IPS-NIHi7 (cell line): ENCODE data around the gene CPNE5.

Experiments used
- DNase-seq: peaks from one replicate; pipeline ENCODE4 v3.0.0; 2012; ENCODE audit warnings: mixed read lengths; ENCODE audit errors: extremely low spot score

The CPNE5 gene

DNA sequence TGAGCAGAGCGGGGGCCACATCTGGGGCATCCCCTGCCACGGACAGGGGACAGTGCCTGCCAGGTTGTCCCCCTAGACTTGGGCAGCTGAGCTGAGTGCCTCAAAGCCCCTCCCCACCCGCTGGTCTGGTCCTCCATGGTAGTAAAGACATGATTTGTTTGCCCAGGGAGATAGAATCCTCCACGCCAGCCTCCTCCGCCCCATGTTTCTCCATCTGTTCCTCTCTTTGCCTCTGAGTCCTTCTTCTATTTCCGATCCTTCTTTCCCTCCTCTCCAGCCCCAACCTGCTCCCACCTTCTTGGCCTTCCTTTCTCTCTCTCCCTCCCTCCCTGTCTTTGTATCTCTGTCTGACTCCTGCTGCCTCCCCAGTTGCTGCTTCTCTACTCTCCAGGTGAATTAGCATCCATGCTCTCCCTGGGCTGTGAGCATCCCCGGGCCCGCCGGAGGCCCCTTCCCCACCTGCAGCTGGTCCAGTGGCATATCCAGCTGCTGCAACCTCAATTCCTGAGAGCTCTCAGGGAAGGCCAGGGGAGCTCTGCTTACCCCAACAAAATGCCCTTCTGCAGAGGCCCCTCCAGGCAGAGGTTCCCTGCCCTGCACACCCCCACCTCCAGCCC is 45.8 kb downstream of the CPNE5 start:
- no peak for DNase-seq

DNA sequence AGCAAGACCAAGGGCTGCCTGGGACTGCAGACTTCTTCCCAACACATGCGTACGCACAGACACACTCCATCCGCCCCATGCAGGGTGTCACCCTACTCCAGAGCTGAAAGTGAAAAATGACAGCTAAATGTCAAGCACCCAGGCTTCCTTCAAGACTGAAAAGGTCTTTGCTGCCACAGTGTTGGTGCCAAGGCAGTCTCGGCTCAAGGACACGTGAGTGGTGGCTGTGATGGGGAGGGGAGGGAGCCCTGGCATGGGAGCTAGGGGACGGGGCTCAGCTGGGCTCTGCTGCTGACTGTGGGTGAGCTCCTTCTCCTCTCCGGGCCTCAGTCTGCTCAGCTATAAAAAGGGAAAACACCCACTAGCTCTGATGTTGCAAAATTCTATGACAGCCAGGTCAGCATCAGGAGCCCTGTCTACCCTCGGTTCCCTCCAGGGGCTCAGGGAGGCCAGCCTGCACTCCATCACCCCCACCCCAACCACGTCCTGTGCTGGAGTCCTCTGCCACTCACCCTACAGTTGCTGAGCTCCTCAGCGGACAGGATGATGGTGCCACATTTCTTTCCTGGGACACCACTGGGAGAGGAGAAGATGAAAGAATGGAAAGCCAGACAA is 47.6 kb downstream of the CPNE5 start:
- DNase-seq, result no peak

DNA sequence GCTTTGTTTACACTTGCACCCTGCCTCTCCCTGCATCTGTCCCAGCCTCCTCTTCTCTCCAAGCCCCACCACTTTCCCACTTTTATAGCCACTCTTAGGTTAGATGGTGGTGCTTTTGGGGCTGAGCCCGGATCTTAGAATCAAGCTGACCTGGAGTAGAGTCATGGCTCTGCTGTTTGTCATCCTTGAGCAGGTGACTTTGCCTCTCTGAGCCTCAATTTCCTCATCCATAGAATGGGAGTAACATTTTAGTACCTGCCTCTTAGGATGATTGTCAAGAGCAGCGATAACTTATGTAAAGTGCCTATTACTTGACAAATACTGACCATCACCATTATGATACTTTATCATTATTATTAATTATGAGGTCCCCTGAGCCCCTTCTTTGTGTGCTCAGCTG is 48.2 kb downstream of the CPNE5 start:
- DNase-seq, result no peak

DNA sequence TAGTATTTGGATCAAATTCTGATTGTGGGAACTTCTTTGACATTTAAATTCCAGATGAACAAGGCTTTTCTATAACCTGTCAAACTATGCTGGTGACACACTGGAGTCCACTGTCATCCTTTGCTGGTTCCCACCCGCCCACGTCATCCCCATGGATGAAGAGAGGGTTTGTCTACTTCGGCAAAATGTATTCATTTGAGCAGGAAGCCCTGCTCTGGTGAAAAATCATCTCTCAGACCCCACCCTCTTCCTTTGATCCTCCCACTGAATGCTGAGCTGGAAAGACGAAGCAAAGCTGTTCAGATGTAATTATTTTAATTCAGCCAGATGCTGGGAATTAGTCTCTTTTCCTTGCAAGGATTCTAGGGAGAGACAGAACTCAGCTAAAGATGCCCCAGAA is 50.5 kb downstream of the CPNE5 start:
- DNase-seq, result no peak

DNA sequence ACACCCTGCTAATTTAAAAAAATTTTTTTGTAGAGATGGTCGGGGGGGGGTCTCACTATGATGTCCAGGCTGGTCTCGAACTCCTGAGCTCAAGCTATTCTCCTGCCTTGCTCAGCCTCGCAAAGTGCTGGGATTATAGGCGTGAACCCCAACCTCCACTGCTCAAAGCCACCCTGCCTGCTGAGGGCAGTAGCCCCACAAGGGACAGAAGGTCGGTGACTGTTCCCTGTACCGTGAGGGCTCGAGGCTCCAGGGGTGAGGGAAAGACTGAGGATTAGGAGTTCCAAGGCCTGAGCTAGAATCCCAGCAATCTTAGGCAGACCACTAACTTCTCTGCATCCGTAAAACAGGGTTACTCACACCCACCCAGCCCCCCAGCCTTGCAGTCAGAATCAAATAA is 51.1 kb downstream of the CPNE5 start:
- no peak for DNase-seq

DNA sequence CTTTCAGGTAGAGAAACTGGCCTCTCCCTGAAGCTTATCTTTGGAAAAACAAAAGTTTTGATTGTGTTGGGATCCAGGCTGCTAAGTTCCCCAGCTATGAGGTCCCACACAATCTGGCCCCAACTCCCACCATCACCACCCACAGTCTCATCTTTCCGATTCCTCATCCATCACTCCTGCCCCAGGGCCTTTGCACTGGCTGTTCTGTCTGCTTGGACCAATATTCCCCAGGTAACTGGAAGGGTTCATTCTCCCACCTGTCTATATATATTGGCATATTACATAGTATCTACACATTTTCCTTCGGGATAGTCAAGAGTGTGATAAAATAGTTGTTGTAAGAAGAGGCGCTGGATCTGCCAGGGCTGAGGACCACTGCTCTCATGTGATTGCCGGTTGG is 52.0 kb downstream of the CPNE5 start:
- DNase-seq, result no peak

DNA sequence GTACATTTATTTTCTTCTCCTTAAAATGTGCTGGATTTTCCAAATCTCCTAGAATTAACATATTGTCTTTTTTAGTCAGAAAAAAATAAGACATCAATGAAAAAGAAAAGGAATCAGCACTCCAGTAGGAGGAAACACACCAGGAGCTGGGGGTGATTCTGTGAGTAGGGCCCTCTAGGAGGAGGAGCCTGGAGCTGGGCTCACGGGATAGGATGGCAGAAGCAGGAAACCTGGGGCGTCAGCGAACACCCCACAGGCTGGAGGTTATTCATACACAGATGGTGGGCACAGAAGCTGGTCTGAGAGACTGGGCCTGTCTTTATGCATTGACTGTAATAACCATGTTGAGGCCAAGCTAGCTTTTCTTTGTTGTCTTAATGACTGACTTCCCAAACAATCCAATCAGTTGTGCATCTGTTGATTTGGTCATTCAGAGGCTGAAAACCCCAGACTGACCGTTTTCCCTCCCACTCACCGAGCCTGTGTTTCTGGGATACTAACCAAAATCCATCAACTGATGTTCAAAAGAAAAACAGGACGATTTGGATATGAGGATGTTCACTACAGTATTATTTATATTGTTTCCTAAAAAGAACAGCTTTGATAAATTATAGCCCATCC is 53.1 kb downstream of the CPNE5 start:
- peak; percentile 65 for DNase-seq

DNA sequence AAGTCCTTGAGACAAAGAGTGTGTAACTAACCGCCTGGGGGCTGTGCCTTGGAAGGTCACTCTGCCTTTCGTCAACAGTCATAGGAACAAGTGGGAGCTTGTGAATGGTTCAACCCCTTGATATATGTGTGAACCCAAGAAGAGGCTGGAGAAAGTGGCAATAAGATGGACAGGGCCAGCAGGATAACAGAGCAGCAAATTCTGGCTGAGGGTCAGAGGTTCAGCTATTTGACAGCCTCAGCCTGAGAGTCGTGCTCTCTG is 54.9 kb downstream of the CPNE5 start:
- no peak for DNase-seq

DNA sequence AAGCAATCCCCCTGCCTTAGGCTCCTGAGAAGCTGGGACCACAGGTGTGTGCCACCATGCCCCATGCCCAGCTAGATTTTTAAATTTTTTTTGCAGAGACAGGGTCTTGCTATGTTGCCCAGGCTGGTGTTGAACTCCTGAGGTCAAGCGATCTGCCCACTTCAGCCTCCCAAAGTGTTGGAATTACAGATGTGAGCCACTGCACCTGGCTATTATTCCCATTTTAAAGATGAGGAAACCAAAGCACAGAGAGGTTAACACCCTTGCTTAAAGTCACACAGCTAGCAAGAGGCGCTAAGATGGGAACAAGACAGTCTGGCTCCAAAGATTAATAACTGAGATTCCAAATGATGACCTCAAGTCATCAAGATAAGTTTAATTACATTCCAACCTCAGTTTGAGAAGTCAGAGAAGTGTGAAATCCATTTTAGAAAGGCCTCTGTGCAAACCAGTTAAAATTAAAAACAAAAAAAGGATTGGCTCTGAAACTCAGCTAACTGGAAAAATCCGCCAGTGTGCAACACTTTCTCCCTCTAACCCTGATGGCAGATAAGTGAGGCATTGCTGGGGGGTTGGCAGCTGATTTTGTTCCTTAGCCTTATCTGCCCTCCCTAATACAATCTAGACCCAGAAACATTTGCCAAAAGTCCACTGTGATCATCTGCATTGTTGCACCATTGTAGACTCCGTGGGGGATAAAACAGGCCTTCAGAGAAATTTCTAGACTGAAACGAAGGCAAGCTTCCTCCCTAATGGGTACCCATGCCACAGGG is 55.5 kb downstream of the CPNE5 start:
- DNase-seq, result no peak

DNA sequence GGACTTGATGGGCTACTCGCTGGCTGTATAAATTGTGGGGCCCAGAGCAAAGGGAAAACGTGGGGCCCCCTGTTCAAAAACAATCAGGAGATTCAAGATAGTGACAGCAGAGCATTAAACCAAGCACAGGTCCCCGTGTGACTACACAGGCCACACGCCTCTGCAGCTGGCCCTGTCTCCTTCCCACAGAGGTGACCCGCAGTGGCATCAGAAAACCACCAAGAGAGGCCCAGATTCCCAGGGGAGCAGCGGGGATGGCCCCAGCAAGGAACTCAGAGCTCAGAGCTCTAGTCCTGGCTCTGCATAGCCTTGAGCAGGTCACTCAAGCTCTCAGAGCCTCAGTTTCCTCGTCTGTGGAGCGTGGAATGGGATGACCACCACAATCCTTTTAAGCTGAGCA is 57.6 kb downstream of the CPNE5 start:
- DNase-seq, result no peak

DNA sequence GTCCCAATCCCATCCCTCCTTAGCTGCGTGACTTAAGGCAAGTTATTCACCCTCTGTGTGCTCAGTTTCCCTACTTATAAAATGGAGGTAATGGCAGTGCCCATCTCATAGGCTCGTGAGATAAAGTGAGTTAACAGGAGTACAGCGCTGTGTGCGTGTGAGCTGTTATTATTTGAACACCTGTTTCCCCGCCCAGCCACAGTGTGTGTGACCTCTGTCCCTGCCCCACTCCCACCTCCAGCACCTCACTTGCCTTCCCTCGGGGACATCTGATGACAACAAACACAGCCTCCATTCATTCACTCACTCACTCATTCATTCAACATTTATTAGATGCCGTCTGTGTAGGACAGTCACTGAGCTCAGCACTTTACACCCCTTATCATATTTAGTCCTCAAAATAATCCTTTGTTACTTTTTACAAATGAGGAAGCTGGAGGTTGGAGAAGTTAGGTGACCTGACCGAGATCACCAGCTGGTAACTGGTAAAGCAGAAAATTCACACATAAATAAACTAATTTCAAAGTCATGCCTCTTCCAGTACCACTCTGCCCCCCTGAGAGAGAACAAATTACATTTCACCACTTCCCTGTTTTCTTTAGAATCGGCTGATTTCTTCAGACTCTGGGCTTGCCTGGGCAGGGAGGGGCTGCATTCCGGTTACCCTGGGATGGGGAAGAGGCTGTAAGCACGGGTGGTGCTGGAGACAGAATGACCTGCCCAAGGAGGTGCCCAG is 58.6 kb downstream of the CPNE5 start:
- no peak for DNase-seq

DNA sequence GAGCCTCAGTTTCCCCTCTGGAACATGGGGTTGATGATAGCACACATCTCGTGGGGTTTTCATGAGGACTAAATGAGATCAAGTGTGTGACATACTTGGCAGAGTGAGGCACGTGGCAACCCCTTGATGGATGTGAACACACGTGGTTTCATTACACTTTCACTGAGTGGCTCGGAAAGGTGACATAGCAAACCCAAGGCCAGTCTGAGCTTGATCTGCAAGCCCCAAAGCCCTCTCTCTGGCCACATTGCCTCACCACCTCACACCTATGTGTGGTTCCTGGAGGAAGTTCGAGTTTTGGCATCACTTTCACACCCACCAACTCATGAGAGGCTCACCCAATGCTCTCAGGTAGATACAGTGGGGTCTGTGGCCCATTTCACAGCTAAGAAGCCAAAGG is 60.0 kb downstream of the CPNE5 start:
- no peak for DNase-seq

DNA sequence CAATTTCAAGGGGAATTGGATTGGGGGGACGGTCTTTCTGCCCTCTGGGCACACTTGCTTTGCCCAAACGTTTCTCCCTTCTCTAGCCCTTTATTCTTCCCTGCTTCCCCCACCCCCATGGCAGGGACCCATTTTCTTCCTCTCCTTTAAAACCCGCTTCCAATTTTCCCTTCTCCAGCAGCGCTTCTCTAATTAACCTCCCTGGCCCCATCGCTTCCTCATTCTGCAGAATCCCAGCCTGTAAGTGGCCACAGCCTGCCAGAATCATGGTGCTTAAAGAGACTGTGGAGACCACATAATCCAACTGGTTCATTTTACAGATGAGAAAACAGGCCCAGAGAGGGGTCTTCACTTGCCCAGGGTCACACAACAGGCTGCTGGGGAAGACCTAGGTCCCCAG is 61.4 kb downstream of the CPNE5 start:
- DNase-seq, result no peak

DNA sequence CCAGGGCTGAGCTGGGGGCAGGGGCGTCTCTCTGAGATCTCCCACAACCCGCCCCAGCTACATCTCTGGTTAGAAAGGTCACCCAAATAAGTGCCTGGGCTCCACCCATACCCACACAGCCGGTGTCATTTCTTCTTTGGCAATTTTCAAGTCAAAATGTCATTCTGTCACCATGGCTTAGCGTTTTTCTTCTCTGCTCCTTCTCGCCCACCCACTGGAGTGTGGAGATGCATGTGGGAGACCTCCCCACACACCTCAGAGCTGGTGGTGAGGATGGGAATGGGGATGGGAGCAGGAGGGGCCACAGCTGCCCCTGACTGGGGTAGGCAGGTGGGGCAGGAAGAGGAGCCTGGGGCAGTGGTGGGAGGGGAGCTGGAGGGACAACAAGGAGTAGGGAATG is 63.1 kb downstream of the CPNE5 start:
- no peak for DNase-seq

DNA sequence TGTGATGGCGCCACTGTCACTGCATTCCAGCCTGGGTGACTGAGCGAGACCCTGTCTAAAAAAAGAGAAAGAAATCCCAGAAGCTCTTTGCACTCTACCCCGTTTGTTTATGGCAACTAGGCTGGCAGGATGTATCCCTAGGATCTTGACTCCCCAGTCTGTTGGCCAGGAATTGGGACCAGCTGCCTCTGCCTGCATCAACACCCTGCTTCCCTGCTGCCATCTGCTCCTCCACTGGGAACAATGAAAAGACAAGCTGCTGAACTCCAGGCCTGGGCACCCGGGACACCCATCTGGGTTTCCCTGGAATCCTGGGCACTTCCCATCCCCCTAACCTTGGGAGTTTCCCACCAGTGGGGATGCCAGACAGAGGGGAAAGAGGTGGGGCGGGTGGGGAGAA is 64.9 kb downstream of the CPNE5 start:
- no peak for DNase-seq

DNA sequence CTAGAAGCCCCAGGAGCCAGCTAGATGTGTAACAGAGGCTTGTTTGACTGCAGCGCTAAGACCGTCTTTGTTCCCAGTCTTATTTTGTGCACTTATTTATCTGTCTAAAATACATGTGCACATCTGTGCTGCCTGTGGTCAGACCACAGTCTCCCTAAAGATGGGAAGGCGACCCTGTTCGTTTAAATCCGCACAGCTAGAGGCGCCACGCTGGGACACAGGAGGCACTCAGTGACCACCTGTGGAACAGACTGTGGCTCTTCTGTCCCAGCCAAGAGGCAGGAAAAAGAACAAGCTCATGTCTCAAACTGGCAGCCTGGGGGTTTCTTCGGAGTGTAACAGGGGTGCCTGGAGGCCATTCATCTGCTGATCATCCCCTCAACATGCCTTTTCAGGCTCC is 66.8 kb downstream of the CPNE5 start:
- DNase-seq, result no peak

DNA sequence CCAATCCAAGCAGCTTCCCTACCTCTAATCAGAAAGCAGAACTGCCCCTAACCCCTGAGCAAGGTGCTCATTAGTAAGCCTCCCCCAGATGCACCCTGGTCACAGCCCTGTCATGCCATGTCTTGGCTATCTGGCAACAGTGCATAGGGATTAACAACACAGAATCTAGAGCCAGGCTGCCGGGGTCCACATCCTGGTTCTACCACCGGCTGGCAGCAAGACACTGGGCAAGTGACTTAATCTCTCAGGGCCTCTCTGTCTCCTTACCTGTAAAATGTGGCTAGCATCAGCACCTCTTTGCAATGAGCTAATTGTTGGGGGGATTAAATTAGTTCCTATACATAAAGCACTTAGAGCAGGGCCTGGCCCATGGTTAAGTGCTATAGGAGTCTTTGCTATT is 68.1 kb downstream of the CPNE5 start:
- no peak for DNase-seq

DNA sequence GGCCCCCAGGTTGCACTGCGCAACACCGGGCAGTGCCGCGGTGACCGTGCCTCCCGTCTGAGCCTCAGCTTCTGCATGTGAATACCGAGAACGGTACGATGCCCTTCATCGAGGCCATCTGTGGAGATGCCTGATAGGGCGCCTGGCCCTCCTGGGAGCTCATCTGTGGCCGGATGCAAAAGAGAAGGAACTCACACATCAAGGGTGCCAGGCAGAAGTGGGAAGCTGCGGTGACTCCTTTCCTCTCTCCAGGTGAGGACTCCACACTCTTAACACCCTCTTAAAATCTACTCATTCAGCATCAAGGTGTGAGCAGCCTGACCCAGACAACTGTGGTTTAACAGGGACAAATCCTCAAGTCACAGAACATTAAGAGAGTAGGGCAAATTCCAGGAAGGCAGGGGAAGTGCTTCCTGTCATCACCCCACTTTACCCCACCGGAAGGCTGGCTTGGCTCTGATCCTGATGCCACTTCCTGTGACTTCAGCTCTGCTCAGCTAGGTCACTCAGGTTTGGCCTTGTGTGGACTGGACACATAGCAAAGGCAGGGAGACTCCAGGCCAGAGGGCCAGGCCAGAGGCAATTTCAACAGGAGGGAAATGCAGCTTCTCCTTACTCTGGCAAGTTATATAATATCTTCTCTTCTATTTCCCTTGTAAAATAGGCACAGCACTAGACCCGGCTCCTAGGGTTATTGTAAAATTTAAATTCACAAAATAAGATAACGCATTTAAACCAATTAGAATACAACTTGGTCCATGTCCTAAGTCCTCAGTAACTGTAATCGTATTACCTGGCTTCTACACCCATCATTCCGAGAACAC is 69.4 kb downstream of the CPNE5 start:
- DNase-seq, result no peak

DNA sequence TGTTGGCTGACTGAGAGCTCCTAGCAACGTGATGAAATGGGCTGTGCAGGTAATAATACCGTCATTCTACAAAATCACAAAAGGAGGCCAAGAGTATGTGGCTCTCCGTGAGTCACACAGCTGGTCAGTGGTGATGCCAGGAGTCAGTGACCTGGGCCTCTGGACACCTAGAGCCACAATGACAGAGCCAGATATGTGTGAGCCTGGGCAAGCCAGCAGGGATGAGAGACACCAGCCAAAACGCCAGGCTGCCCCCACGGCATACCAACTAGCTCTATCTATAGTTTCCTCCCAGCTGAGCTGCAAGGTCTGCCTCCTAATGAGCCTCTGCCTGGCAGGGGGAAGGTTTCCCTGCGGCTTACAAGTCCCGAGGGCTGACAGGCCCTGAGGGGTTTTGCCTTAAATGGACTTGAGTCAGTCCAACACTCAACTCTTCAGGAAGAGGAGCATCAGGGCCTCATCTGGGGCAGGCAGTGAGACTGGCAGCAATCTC is 70.0 kb downstream of the CPNE5 start:
- DNase-seq, result no peak

DNA sequence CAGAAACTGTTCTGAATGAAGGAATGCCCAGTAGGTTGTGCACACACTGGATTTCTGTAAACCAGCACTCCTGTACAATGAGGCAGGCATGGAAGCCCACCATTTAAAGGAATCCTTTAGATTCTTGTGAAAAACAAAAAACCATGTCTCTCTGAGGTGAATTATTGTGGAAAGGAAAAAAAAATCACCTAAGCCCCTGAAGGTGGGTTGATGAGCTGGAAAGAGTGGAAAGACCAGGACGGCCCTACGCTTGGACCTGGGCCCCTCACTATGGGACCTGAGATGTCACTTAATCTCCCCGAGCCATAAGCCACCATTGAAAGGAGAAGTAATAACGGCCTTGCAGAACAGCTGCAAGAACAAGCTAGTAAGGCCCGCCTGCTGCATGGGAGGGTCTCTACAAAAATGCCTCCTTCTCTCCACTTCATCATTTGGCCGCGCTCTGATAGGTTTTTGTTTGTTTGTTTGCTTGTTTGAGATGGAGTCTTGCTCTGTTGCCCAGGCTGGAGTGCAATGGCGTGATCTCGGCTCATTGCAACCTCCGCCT is 72.8 kb downstream of the CPNE5 start:
- no peak for DNase-seq
